ENCODE results near the gene GARNL3. TPM values are rescaled to one million over a fixed set of nuclear protein-coding genes. Genes with fewer than 3 reads are reported as not detected.

Gene GARNL3
- total and polyA plus RNA-seq, 2 experiments from 2014 or later, result 8.7 to 21.9 TPM

- H3K27ac ChIP-seq (ENCODE audit: low read depth), result no peak overlapping the region
- H3K27me3 ChIP-seq (ENCODE audit: insufficient read depth), result no peaks in the 10 kb centered on the region
- H3K4me2 ChIP-seq, result no peak overlapping the region
- no peaks in the 10 kb centered on the region for H3K4me1 ChIP-seq (ENCODE audit: insufficient read depth)
- H2AFZ ChIP-seq, result no peak overlapping the region
- Mint-ChIP-seq H3K36me3 (ENCODE audit: low read depth) (0 out of 3 replicates have a peak, but pooled peaks cover 3% of the 10 kb centered on the region), H3K4me1 (no peaks in the 10 kb centered on the region), H3K9me3 (no peaks in the 10 kb centered on the region), H3K27me3 (ENCODE audit: insufficient read depth, low read depth, poor library complexity) (no peaks in the 10 kb centered on the region), H3K27ac (no peak overlapping the region), H3K4me3 (no peak overlapping the region)
- H3K79me2 ChIP-seq (replicated peaks; ENCODE audit: insufficient read depth), result no peaks in the 10 kb centered on the region
- no peak overlapping the region for H3K4me3 ChIP-seq
- no peaks in the 10 kb centered on the region for H4K20me1 ChIP-seq (replicated peaks; ENCODE audit: insufficient read depth)
- no peak for TF ChIP-seq REST (IDR thresholded peaks at IDR 0.05; ENCODE audit: unreplicated experiment)
- TF ChIP-seq POLR2AphosphoS5 (IDR thresholded peaks at IDR 0.05; ENCODE audit: low read depth), result no peak
- TF ChIP-seq, protein P1, sequence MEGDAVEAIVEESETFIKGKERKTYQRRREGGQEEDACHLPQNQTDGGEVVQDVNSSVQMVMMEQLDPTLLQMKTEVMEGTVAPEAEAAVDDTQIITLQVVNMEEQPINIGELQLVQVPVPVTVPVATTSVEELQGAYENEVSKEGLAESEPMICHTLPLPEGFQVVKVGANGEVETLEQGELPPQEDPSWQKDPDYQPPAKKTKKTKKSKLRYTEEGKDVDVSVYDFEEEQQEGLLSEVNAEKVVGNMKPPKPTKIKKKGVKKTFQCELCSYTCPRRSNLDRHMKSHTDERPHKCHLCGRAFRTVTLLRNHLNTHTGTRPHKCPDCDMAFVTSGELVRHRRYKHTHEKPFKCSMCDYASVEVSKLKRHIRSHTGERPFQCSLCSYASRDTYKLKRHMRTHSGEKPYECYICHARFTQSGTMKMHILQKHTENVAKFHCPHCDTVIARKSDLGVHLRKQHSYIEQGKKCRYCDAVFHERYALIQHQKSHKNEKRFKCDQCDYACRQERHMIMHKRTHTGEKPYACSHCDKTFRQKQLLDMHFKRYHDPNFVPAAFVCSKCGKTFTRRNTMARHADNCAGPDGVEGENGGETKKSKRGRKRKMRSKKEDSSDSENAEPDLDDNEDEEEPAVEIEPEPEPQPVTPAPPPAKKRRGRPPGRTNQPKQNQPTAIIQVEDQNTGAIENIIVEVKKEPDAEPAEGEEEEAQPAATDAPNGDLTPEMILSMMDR (conservative IDR thresholded peaks at IDR 0.05; ENCODE audit: low read depth in 2 of 2), result no peak
- TF ChIP-seq JUNB (IDR thresholded peaks at IDR 0.05; ENCODE audit: unreplicated experiment), result no peak
- TF ChIP-seq ETS1 (IDR thresholded peaks at IDR 0.05), result no peak
- TF ChIP-seq EZH2 (IDR thresholded peaks at IDR 0.05; ENCODE audit: low read depth, unreplicated experiment), result no peak
- no peak for TF ChIP-seq EZH2phosphoT487 (IDR thresholded peaks at IDR 0.05; ENCODE audit: unreplicated experiment)
- TF ChIP-seq NANOG (IDR thresholded peaks at IDR 0.05; ENCODE audit: borderline replicate concordance), result no peak
- TF ChIP-seq ZNF331 (CRISPR knock-in tag; IDR thresholded peaks at IDR 0.05; ENCODE audit: low read depth), result no peak
- no peaks in the 10 kb centered on the region for H3F3A ChIP-seq (replicated peaks; ENCODE audit: low read depth)
- H3K9me2 ChIP-seq (ENCODE audit: insufficient read depth), result no peaks in the 10 kb centered on the region
- no peak for ATAC-seq
- no peak for DNase-seq (ENCODE audit: low spot score)
- no peaks in the 10 kb centered on the region for H3K36me3 ChIP-seq (ENCODE audit: insufficient read depth)
Observed at GRCh38 chr9:127340721-127341120, 76.1 kb downstream of the GARNL3 start.

DNA sequence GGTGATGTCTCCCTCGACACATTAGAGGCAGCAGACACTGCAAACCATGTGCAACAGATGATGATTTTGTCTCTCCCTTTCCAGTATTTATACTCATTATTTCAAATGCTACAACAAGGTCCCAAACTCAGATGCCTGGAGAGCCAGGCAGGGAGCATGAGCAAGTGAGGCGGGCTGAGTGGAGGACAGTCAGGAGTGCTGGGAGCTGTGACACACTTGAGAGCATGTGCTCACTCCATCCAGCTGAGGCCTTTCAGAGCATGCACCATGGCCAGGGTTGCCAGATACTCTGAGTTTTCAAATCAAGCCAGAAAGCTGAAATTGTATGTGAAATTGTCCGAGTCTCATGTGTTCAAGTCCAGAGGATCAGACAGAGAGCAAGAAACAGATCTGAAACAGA is 76.6 kb downstream of the GARNL3 start:
- no peak overlapping the region for H3K4me3 Mint-ChIP-seq
- Histone ChIP-seq H3K9me2 (ENCODE audit: insufficient read depth) (no peaks in the 10 kb centered on the region), H3K27ac (ENCODE audit: low read depth) (no peak overlapping the region), H3K4me2 (no peak overlapping the region), H4K20me1 (replicated peaks; ENCODE audit: insufficient read depth) (no peaks in the 10 kb centered on the region), H3K36me3 (ENCODE audit: insufficient read depth) (no peaks in the 10 kb centered on the region), H3K4me1 (ENCODE audit: insufficient read depth) (no peaks in the 10 kb centered on the region), H3K27me3 (ENCODE audit: insufficient read depth) (no peaks in the 10 kb centered on the region), H3K4me3 (no peak overlapping the region), H3F3A (replicated peaks; ENCODE audit: low read depth) (no peaks in the 10 kb centered on the region), H3K79me2 (replicated peaks; ENCODE audit: insufficient read depth) (no peaks in the 10 kb centered on the region), H2AFZ (no peak overlapping the region)
- no peak overlapping the region for H3K27ac Mint-ChIP-seq
- H3K27me3 Mint-ChIP-seq (ENCODE audit: insufficient read depth, low read depth, poor library complexity), result no peaks in the 10 kb centered on the region
- DNase-seq (ENCODE audit: low spot score) (no peak), ATAC-seq (no peak)
- H3K9me3 Mint-ChIP-seq, result no peaks in the 10 kb centered on the region
- 0 out of 3 replicates have a peak, but pooled peaks cover 3% of the 10 kb centered on the region for H3K36me3 Mint-ChIP-seq (ENCODE audit: low read depth)
- H3K4me1 Mint-ChIP-seq, result no peaks in the 10 kb centered on the region
- TF ChIP-seq ZNF331 (CRISPR knock-in tag; IDR thresholded peaks at IDR 0.05; ENCODE audit: low read depth) (no peak), JUNB (IDR thresholded peaks at IDR 0.05; ENCODE audit: unreplicated experiment) (no peak), CREB1 (CRISPR knock-in tag; IDR thresholded peaks at IDR 0.05; ENCODE audit: low read depth) (no peak), ZNF114 (CRISPR knock-in tag; IDR thresholded peaks at IDR 0.05) (no peak), ETS1 (IDR thresholded peaks at IDR 0.05) (no peak), REST (IDR thresholded peaks at IDR 0.05; ENCODE audit: unreplicated experiment) (no peak)
